ENCODE measurements around the gene PJA1.

PJA1 gene

DNA sequence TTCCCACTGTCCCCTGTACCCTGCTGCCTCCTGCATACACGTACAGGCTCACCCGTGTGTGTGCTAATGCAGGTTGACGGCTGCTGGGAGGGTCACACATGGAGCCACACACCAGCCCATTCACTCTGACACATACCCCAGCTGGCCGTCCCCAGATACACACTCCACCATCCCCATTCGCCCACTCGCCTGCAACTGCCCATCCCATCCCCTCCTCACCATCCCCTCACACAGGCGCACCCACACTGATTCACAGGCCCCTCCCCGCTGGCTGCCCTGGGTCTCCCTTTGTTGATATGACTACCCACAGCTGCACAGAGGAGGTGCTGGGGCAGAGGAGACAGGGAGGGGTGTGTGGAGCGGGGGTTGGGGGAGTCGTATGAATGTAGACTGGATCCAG, 25.7 kb downstream of the PJA1 start:
- Histone ChIP-seq H3K27me3 (ENCODE audit: low read depth, low read length) (no peaks in the 10 kb centered on the region), H3K27ac (ENCODE audit: low read length) (no peak overlapping the region)

DNA sequence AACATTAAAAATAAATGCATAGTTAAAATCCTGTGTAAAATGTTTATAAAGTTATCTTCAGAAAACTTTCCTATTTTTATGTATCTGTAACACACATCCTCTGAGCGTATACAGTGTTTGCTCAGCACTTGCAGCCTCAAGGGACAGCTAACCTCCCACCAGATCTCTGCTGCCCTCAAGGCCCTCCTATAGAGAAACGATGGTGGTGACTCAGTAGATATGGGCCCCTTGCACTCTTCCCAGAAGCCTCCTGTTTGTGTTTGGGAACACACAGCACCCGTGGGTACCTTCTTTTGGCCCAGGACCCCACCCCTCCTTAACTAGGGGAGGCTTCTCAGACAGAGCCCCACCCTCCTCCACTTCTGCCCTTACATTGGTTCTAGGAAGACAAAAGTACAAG, 26.7 kb downstream of the PJA1 start:
- no peaks in the 10 kb centered on the region for H3K27me3 ChIP-seq (ENCODE audit: low read depth, low read length)
- H3K4me3 ChIP-seq (ENCODE audit: low read depth in 1 of 2, low read length in 2 of 2) = no peak overlapping the region
- no peaks in the 10 kb centered on the region for H3K36me3 ChIP-seq (ENCODE audit: control insufficient read depth in 1 of 2, insufficient read depth in 2 of 2, low read length in 2 of 2)
- H3K4me1 ChIP-seq (ENCODE audit: control insufficient read depth in 1 of 2, insufficient read depth in 2 of 2, low read length in 2 of 2) = peaks cover 0 to 15% of the 10 kb centered on the region in 2 donors
- no peak overlapping the region for H3K27ac ChIP-seq (ENCODE audit: low read length)
- no peaks in the 10 kb centered on the region for H3K9me3 ChIP-seq (ENCODE audit: control insufficient read depth in 1 of 2, low read length in 2 of 2)

More for the DNA sequence above, 25.7 kb downstream of the PJA1 start:
- H3K36me3 ChIP-seq (ENCODE audit: control insufficient read depth in 1 of 2, insufficient read depth in 2 of 2, low read length in 2 of 2) = no peaks in the 10 kb centered on the region
- peaks cover 0 to 9% of the 10 kb centered on the region in 2 donors for H3K4me1 ChIP-seq (ENCODE audit: control insufficient read depth in 1 of 2, insufficient read depth in 2 of 2, low read length in 2 of 2)
- no peak overlapping the region for H3K4me3 ChIP-seq (ENCODE audit: low read depth in 1 of 2, low read length in 2 of 2)
- no peaks in the 10 kb centered on the region for H3K9me3 ChIP-seq (ENCODE audit: control insufficient read depth in 1 of 2, low read length in 2 of 2)

DNA sequence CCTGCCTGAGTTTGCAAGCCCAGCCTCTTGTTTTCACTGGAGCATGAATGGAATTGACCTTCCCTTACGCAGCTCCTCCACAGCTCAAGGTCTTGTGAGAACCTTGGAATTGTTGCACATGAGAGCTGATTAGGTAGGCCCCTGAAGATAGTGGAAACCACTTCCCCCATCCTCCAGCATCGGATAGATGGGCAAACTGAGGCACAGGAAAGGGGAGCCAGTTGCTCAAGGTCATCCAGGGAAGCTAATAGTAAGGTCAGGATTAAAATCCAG, 27.2 kb downstream of the PJA1 start:
- H3K27me3 ChIP-seq (ENCODE audit: low read depth, low read length) = no peaks in the 10 kb centered on the region
- H3K9me3 ChIP-seq (ENCODE audit: control insufficient read depth in 1 of 2, low read length in 2 of 2) = no peaks in the 10 kb centered on the region
- no peak overlapping the region for H3K27ac ChIP-seq (ENCODE audit: low read length)
- H3K4me1 ChIP-seq (ENCODE audit: control insufficient read depth in 1 of 2, insufficient read depth in 2 of 2, low read length in 2 of 2) = peaks cover 0 to 15% of the 10 kb centered on the region in 2 donors
- H3K4me3 ChIP-seq (ENCODE audit: low read depth in 1 of 2, low read length in 2 of 2) = no peak overlapping the region
- H3K36me3 ChIP-seq (ENCODE audit: control insufficient read depth in 1 of 2, insufficient read depth in 2 of 2, low read length in 2 of 2) = no peaks in the 10 kb centered on the region

DNA sequence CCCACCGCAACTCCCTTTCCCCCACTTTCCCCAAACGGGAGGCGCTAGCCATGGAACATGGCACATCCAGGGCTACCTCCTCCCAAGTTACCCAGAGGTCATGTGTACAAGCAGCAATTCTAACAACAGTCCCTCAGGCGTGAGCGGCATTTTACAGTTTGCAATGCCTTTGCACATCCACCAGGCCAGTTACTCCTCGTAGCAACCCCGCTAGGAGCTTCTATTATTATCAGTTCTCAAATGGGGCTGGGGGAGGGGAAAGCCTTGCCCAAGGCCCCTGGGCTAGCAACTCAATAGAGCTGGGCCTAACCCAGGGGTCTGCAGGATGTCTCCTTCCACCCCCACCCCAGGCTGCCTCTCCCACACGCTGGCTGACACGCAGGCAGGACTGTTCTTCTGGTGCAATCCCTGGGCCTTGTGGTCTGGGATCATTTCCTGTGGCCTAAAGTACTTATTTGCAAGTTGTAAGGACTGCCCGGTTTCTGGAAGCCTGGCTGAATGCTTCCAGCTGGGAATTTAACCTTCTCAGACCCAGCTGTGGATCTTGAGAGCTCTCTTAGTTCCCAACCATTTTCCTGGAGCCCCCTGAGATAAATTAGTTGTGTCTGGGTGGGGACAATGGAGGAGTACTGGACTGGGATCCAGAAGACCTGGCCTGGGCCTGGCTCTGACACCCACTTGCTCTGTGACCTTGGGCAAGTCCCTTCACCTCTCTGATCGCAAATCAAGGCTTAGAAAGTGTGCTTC, 27.7 kb downstream of the PJA1 start:
- H3K9me3 ChIP-seq (ENCODE audit: control insufficient read depth in 1 of 2, low read length in 2 of 2) = no peaks in the 10 kb centered on the region
- peak overlapping the region; percentile 20 for H3K27ac ChIP-seq (ENCODE audit: low read length)
- H3K4me1 ChIP-seq (ENCODE audit: control insufficient read depth in 1 of 2, insufficient read depth in 2 of 2, low read length in 2 of 2) = peaks cover 0 to 15% of the 10 kb centered on the region in 2 donors
- H3K4me3 ChIP-seq (ENCODE audit: low read depth in 1 of 2, low read length in 2 of 2) = peak overlapping the region in 1 of 2 donors; percentile 35
- no peaks in the 10 kb centered on the region for H3K27me3 ChIP-seq (ENCODE audit: low read depth, low read length)
- no peaks in the 10 kb centered on the region for H3K36me3 ChIP-seq (ENCODE audit: control insufficient read depth in 1 of 2, insufficient read depth in 2 of 2, low read length in 2 of 2)

DNA sequence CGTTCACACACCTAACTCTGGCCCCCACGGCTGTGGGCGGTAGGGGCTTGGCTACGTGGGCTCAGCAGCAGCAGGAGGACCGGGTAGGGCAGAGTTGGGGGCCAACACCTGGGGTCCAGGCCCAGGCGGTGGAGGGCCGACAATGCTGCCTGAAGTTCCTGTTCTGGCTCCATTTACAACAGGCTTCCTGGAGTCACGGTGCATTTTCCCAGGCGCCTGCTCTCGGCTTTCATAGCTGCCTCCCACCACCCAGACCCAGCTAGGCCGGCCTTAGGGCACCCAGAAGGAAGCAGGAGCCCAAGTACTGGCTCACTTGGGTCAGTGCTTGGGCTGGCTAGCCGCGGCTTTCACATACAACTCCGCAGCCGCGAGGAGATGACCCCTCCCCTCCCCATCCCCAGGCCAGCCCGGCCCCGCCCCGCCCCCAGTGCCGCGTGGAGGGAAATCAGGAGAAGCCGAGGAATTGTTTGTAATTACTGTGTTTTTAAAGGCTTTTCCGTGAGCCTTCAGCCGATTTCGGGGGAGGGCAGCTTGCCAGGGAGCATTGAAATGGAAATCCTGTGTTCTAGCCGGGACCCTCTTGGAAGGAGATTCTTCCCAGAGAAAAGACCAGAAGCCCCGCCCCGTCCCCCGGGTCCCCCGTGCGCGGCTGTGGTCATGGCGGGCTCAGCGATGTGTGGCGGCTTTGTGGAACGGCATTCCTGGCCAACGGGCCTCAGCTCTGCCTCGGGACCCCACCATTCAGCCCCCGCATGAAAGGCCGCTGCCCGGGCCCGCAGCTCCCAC, 28.5 kb downstream of the PJA1 start:
- peak overlapping the region; percentile 20 for H3K27ac ChIP-seq (ENCODE audit: low read length)
- H3K36me3 ChIP-seq (ENCODE audit: control insufficient read depth in 1 of 2, insufficient read depth in 2 of 2, low read length in 2 of 2) = no peaks in the 10 kb centered on the region
- peaks cover 0 to 15% of the 10 kb centered on the region in 2 donors for H3K4me1 ChIP-seq (ENCODE audit: control insufficient read depth in 1 of 2, insufficient read depth in 2 of 2, low read length in 2 of 2)
- no peaks in the 10 kb centered on the region for H3K9me3 ChIP-seq (ENCODE audit: control insufficient read depth in 1 of 2, low read length in 2 of 2)
- H3K27me3 ChIP-seq (ENCODE audit: low read depth, low read length) = no peaks in the 10 kb centered on the region
- H3K4me3 ChIP-seq (ENCODE audit: low read depth in 1 of 2, low read length in 2 of 2) = peak overlapping the region in 1 of 2 donors; percentile 35

DNA sequence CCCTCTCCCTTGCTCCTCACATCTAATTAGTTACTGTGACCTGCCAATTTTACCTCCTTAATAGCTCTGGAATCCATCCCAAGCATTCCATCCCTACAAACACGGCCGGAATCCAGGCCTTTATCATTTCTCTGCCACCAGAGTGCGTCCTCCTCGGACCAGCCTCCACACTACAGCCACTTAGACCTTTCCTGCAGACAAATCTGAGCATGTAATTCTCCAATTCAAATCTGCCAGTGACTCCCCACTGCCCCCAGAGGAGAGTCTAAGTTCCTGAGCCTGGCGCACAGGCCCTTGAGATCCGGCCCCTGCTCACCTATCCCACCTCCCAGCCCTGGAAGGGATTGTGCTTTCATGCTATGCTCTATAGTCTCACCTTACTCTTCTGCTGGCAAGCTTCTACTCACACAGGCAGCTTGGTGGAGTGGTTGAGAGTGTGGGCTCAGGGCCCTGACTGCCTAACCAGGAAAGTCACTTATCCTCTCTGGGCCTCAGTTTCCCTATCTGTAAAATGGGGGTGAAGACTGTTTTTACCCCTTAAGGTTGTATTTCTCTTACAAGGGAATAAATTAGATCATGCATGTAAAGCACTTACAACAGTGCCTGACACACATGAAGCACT, 31.2 kb downstream of the PJA1 start:
- no peak overlapping the region for H3K4me3 ChIP-seq (ENCODE audit: low read depth in 1 of 2, low read length in 2 of 2)
- no peak overlapping the region for H3K27ac ChIP-seq (ENCODE audit: low read length)
- H3K27me3 ChIP-seq (ENCODE audit: low read depth, low read length) = no peaks in the 10 kb centered on the region
- no peaks in the 10 kb centered on the region for H3K9me3 ChIP-seq (ENCODE audit: control insufficient read depth in 1 of 2, low read length in 2 of 2)
- no peaks in the 10 kb centered on the region for H3K36me3 ChIP-seq (ENCODE audit: control insufficient read depth in 1 of 2, insufficient read depth in 2 of 2, low read length in 2 of 2)
- peaks cover 0 to 22% of the 10 kb centered on the region in 2 donors for H3K4me1 ChIP-seq (ENCODE audit: control insufficient read depth in 1 of 2, insufficient read depth in 2 of 2, low read length in 2 of 2)

DNA sequence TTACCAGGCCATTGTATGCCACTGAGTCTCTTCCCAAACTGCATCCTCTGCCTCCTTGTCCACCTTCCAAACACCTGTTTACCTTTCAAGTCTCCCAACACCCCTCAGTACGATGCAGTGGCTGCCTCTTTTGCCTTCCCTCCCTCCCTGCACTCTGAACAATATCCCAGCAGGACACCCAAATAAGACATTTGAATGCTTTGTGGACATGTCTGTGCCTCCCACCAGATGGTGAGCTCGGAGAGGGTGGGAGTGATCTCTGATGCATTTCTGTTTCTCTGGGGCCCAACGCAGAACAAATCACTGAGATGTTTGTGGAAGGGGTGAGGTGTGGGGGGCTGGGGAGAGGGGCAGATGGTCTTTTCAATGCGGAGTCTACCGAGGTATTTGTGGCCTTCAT, 33.4 kb downstream of the PJA1 start:
- Histone ChIP-seq H3K4me1 (ENCODE audit: control insufficient read depth in 1 of 2, insufficient read depth in 2 of 2, low read length in 2 of 2) (peaks cover 0 to 23% of the 10 kb centered on the region in 2 donors), H3K9me3 (ENCODE audit: control insufficient read depth in 1 of 2, low read length in 2 of 2) (no peaks in the 10 kb centered on the region), H3K27ac (ENCODE audit: low read length) (no peak overlapping the region), H3K27me3 (ENCODE audit: low read depth, low read length) (no peaks in the 10 kb centered on the region), H3K36me3 (ENCODE audit: control insufficient read depth in 1 of 2, insufficient read depth in 2 of 2, low read length in 2 of 2) (no peaks in the 10 kb centered on the region), H3K4me3 (ENCODE audit: low read depth in 1 of 2, low read length in 2 of 2) (no peak overlapping the region)

DNA sequence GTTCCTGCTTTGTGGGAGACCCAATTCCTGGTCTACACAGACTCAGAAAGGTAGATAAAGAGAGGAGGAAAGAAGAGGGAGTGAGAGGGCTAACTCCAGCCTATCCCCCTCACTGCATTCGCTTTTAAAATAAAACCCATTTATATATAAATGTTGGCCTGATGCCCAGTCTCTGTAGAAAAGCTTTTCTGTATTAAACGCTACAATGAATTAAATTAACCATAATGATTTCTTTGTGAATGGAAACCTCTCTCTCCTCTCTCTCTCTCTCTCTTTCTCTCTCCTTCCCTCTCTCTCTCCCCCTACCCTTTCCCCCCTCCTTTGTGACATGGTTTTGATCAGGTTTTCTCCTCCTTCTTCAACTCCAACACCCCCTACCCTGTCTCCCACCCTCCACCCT, 34.8 kb downstream of the PJA1 start:
- no peaks in the 10 kb centered on the region for H3K27me3 ChIP-seq (ENCODE audit: low read depth, low read length)
- H3K9me3 ChIP-seq (ENCODE audit: control insufficient read depth in 1 of 2, low read length in 2 of 2) = no peaks in the 10 kb centered on the region
- no peak overlapping the region for H3K4me3 ChIP-seq (ENCODE audit: low read depth in 1 of 2, low read length in 2 of 2)
- no peak overlapping the region for H3K27ac ChIP-seq (ENCODE audit: low read length)
- H3K4me1 ChIP-seq (ENCODE audit: control insufficient read depth in 1 of 2, insufficient read depth in 2 of 2, low read length in 2 of 2) = peaks cover 0 to 19% of the 10 kb centered on the region in 2 donors
- no peaks in the 10 kb centered on the region for H3K36me3 ChIP-seq (ENCODE audit: control insufficient read depth in 1 of 2, insufficient read depth in 2 of 2, low read length in 2 of 2)

DNA sequence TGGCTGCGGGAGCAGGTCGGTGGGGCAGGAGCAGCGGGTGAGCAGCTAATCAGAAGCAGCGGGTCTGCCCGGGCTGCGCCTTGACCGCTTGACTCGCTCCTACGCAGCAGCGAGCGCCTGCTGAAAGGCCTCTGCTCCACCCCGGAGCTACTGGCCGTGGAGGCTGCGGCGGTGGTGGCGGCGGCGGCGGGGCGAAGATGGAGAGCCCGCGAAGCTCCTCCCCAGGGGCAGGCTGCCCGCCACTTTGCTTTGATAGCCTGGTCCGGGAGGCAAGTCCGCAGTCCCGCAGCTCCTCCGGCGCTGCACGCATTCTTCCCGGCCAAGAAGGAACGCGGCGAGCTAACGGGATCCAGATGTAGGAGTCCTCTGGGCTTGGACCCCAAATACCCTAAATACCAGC, 36.7 kb downstream of the PJA1 start:
- peaks cover 0 to 13% of the 10 kb centered on the region in 2 donors for H3K4me1 ChIP-seq (ENCODE audit: control insufficient read depth in 1 of 2, insufficient read depth in 2 of 2, low read length in 2 of 2)
- H3K27me3 ChIP-seq (ENCODE audit: low read depth, low read length) = no peaks in the 10 kb centered on the region
- peak overlapping the region in 1 of 2 donors; percentile 24 for H3K4me3 ChIP-seq (ENCODE audit: low read depth in 1 of 2, low read length in 2 of 2)
- H3K9me3 ChIP-seq (ENCODE audit: control insufficient read depth in 1 of 2, low read length in 2 of 2) = no peaks in the 10 kb centered on the region
- H3K27ac ChIP-seq (ENCODE audit: low read length) = no peak overlapping the region
- H3K36me3 ChIP-seq (ENCODE audit: control insufficient read depth in 1 of 2, insufficient read depth in 2 of 2, low read length in 2 of 2) = no peaks in the 10 kb centered on the region

DNA sequence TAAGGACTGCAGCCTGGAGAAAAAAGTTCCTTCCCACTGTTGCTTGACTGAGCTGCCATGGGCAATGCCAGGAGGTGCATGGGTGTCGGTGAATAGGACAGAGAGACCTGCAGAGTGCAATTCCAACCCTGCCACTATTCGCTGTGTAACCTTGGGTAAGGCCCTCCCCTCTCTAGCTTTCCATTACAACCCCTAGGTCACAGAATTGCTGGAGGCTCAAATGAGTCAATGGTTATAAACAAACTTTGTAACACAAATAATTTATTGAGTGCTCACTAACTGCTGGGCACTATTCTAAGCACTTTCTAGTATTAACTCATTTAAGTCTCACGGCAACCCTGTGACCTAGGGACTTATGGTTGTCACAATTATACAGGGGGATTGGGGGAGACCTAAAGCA, 37.8 kb downstream of the PJA1 start:
- no peaks in the 10 kb centered on the region for H3K9me3 ChIP-seq (ENCODE audit: control insufficient read depth in 1 of 2, low read length in 2 of 2)
- no peaks in the 10 kb centered on the region for H3K36me3 ChIP-seq (ENCODE audit: control insufficient read depth in 1 of 2, insufficient read depth in 2 of 2, low read length in 2 of 2)
- H3K27ac ChIP-seq (ENCODE audit: low read length) = no peak overlapping the region
- H3K27me3 ChIP-seq (ENCODE audit: low read depth, low read length) = no peaks in the 10 kb centered on the region
- no peak overlapping the region for H3K4me3 ChIP-seq (ENCODE audit: low read depth in 1 of 2, low read length in 2 of 2)
- peaks cover 0 to 13% of the 10 kb centered on the region in 2 donors for H3K4me1 ChIP-seq (ENCODE audit: control insufficient read depth in 1 of 2, insufficient read depth in 2 of 2, low read length in 2 of 2)

DNA sequence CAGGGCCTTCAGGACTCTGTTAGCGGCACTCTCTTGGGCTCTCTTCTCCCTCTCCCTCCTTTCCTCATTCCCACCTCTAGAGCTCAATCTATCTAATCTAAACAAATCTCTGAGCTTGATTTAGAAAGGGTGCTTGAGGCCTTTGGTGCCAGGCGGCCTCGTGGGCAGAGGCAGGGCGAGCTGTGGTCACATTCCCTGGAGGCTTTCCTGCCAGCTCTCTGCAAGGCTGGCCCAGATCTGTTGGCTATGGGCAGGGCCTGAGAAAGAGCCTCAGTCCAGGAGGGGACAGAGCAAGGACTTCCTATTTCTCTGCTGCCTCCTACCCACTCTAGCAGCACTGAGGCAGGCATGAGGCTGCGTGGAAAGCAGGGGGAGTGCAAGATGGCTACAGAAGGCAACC, 38.6 kb downstream of the PJA1 start:
- Histone ChIP-seq H3K27me3 (ENCODE audit: low read depth, low read length) (no peaks in the 10 kb centered on the region), H3K27ac (ENCODE audit: low read length) (no peak overlapping the region), H3K9me3 (ENCODE audit: control insufficient read depth in 1 of 2, low read length in 2 of 2) (no peaks in the 10 kb centered on the region), H3K4me3 (ENCODE audit: low read depth in 1 of 2, low read length in 2 of 2) (no peak overlapping the region), H3K4me1 (ENCODE audit: control insufficient read depth in 1 of 2, insufficient read depth in 2 of 2, low read length in 2 of 2) (peaks cover 0 to 13% of the 10 kb centered on the region in 2 donors), H3K36me3 (ENCODE audit: control insufficient read depth in 1 of 2, insufficient read depth in 2 of 2, low read length in 2 of 2) (no peaks in the 10 kb centered on the region)
